CD14-positive monocyte (primary cell): ENCODE data around the gene PAM. TPM values are rescaled to one million over a fixed set of nuclear protein-coding genes. Genes with fewer than 3 reads are reported as not detected.

ENCODE experiments used
- DNase-seq, 3 donors: peaks; one replicate each; pipeline ENCODE4 v3.0.0-alpha.2; 2011 to 2022
- H2AFZ ChIP-seq: 2 replicates; pipeline ENCODE4 v1.6.0; 2012; ENCODE audit warnings: mild to moderate bottlenecking, low read depth, low read length, inconsistent platforms; ENCODE audit not compliant: insufficient read depth, poor library complexity, severe bottlenecking
- H3K27ac ChIP-seq, 2 donors: 1 replicate in 1 of 2; 2 replicates in 1 of 2; pipeline ENCODE4 v1.5.1; 2012 to 2013; ENCODE audit warnings: low read length in 2 of 2, control low read depth in 1 of 2, inconsistent platforms in 1 of 2, low read depth in 1 of 2, mild to moderate bottlenecking in 1 of 2
- H3K27me3 ChIP-seq, 2 donors: one replicate each; pipeline versions ENCODE4 v1.6.0 to v1.6.1; 2011 to 2013; ENCODE audit warnings: low read length in 2 of 2; ENCODE audit not compliant: control insufficient read depth in 2 of 2, insufficient read depth in 2 of 2
- H3K36me3 ChIP-seq, 2 donors: replicated peaks in 1 of 2; 1 replicate in 1 of 2; 2 replicates in 1 of 2; pipeline versions ENCODE4 v1.5.1 to v1.6.1; 2012 to 2013; ENCODE audit warnings: low read length in 2 of 2, control low read depth in 1 of 2, inconsistent platforms in 1 of 2, mild to moderate bottlenecking in 1 of 2; ENCODE audit not compliant: insufficient read depth in 2 of 2, control insufficient read depth in 1 of 2
- H3K4me1 ChIP-seq, 2 donors: 1 replicate in 1 of 2; 2 replicates in 1 of 2; pipeline versions ENCODE4 v1.5.1 to v1.6.1; 2012 to 2013; ENCODE audit warnings: low read length in 2 of 2, control low read depth in 1 of 2, inconsistent platforms in 1 of 2, mild to moderate bottlenecking in 1 of 2, moderate library complexity in 1 of 2; ENCODE audit not compliant: insufficient read depth in 2 of 2, control insufficient read depth in 1 of 2
- H3K4me2 ChIP-seq: replicated peaks from 2 replicates; pipeline ENCODE3; 2012; ENCODE audit warnings: low read length, moderate library complexity, mild to moderate bottlenecking; ENCODE audit not compliant: poor library complexity, severe bottlenecking; ENCODE audit errors: extremely low read depth
- H3K4me3 ChIP-seq, 3 experiments: fragments of 200-600 bp in 1 of 3; sonication (generic) in 1 of 3; replicated peaks in 1 of 3; 1 replicate in 2 of 3; 2 replicates in 1 of 3; pipeline ENCODE4 v1.5.1; 2011 to 2013; ENCODE audit warnings: low read length in 3 of 3, mild to moderate bottlenecking in 3 of 3, control low read depth in 2 of 3, low read depth in 2 of 3, inconsistent platforms in 1 of 3, moderate library complexity in 1 of 3
- H3K79me2 ChIP-seq: 2 replicates; pipeline ENCODE4 v1.6.0; 2012; ENCODE audit warnings: mild to moderate bottlenecking, control low read depth, inconsistent platforms, low read length, moderate library complexity; ENCODE audit not compliant: insufficient read depth
- H3K9ac ChIP-seq: 2 replicates; pipeline ENCODE4 v1.6.0; 2017; ENCODE audit warnings: low read length, mild to moderate bottlenecking; ENCODE audit not compliant: insufficient read depth, poor library complexity, severe bottlenecking
- H3K9me3 ChIP-seq, 2 donors: replicated peaks in 1 of 2; 1 replicate in 1 of 2; 2 replicates in 1 of 2; pipeline versions ENCODE4 v1.5.1 to v1.6.1; 2012 to 2013; ENCODE audit warnings: low read length in 2 of 2, control low read depth in 1 of 2; ENCODE audit not compliant: control insufficient read depth in 1 of 2, insufficient read depth in 1 of 2
- H4K20me1 ChIP-seq: 2 replicates; pipeline ENCODE4 v1.6.0; 2012; ENCODE audit warnings: mild to moderate bottlenecking, low read length, control low read depth, moderate library complexity; ENCODE audit not compliant: insufficient read depth
- H3K27ac Mint-ChIP-seq, 7 donors: one replicate each; pipeline ENCODE4 v1.8.0; 2020; ENCODE audit warnings: mild to moderate bottlenecking in 7 of 7, mixed read lengths in 7 of 7, moderate library complexity in 6 of 7, inconsistent platforms in 2 of 7
- H3K27me3 Mint-ChIP-seq, 3 donors: one replicate each; pipeline ENCODE4 v1.8.0; 2021 to 2022; ENCODE audit warnings: low read depth in 3 of 3, mild to moderate bottlenecking in 3 of 3, mixed read lengths in 3 of 3, moderate library complexity in 3 of 3, inconsistent platforms in 1 of 3
- H3K36me3 Mint-ChIP-seq, 2 donors: one replicate each; pipeline ENCODE4 v1.8.0; 2020; ENCODE audit warnings: mixed read lengths in 2 of 2, inconsistent platforms in 1 of 2, mild to moderate bottlenecking in 1 of 2
- H3K4me1 Mint-ChIP-seq: one replicate; pipeline ENCODE4 v1.8.0; 2020; ENCODE audit warnings: mild to moderate bottlenecking, mixed read lengths
- H3K4me3 Mint-ChIP-seq, 2 donors: one replicate each; pipeline ENCODE4 v1.8.0; 2020; ENCODE audit warnings: mild to moderate bottlenecking in 2 of 2, mixed read lengths in 2 of 2, moderate library complexity in 1 of 2
- H3K9me3 Mint-ChIP-seq, 7 donors: one replicate each; pipeline ENCODE4 v1.8.0; 2020 to 2022; ENCODE audit warnings: mixed read lengths in 7 of 7, mild to moderate bottlenecking in 6 of 7, moderate library complexity in 6 of 7, inconsistent platforms in 2 of 7
- CTCF ChIP-seq: fragments of 200-600 bp; IDR thresholded peaks from one replicate; pipeline ENCODE4 v1.8.0; 2022; ENCODE audit warnings: antibody characterized with exemption, mild to moderate bottlenecking
- WGBS: methylation state at CpG from one replicate; pipeline ENCODE4 v1.1.5; 2013; ENCODE audit warnings: missing lambda C conversion rate; ENCODE audit not compliant: insufficient coverage; 5-methylcytosine and 5-hydroxymethylcytosine counted together
- intact Hi-C, 2 donors: fragments of 100-400 bp; cut with micrococcal nuclease; formaldehyde crosslinking; loops; one replicate each; pipeline versions ENCODE4 v1.15.0 to v1.15.1; 2023
- polyA plus RNA-seq, 3 donors: library from polyadenylated mRNA; depleted of rRNA in 1 of 3; unstranded in 2 of 3; stranded (reverse) in 1 of 3; fragments of 300-500 nt in 2 of 3; fragments of >200 nt in 1 of 3; fragmentation: Illumina TruSeq in 2 of 3; gene quantifications; 1 replicate in 2 of 3; 2 replicates in 1 of 3; pipeline ENCODE4 v1.2.3, GENCODE V29; 2012 to 2021

Gene PAM
- polyA plus RNA-seq, 3 donors, result 11.8 to 27.4 (median 12.8) TPM

- 38% methylated on average over 2 of the region's 6 CpGs for WGBS
- Mint-ChIP-seq H3K36me3 (peaks cover 0 to 4% of the 10 kb centered on the region in 2 donors), H3K4me1 (peaks cover 27% of the 10 kb centered on the region), H3K9me3 (peaks cover 0 to 4% (median 0%) of the 10 kb centered on the region in 7 donors), H3K4me3 (peak overlapping the region in 1 of 2 donors; percentile 11), H3K27ac (peak overlapping the region in 4 of 7 donors; percentile 0 to 79 (median 28)), H3K27me3 (peaks cover 0 to 5% (median 1%) of the 10 kb centered on the region in 3 donors)
- intact Hi-C loops, result no loop called here
- peak overlapping the region; percentile 26 for H3K4me2 ChIP-seq
- H3K27ac ChIP-seq, result peak overlapping the region in 1 of 2 donors; percentile 30
- H3K4me1 ChIP-seq, result peaks cover 5 to 14% of the 10 kb centered on the region in 2 donors
- DNase-seq, result peak; percentile 23 to 41 (median 39)
- no peak overlapping the region for H3K4me3 ChIP-seq
- no peaks in the 10 kb centered on the region for H3K9me3 ChIP-seq
- H3K36me3 ChIP-seq, result no peaks in the 10 kb centered on the region
- H4K20me1 ChIP-seq, result no peaks in the 10 kb centered on the region
- H3K27me3 ChIP-seq, result no peaks in the 10 kb centered on the region
- no peak overlapping the region for H2AFZ ChIP-seq
- H3K79me2 ChIP-seq, result no peaks in the 10 kb centered on the region
- no peak overlapping the region for H3K9ac ChIP-seq
- TF ChIP-seq CTCF, result no peak
Observed at GRCh38 chr5:102802708-102803458, 47.8 kb downstream of the PAM start.

- no peak overlapping the region for H3K27ac Mint-ChIP-seq
- H3K4me1 Mint-ChIP-seq, result peaks cover 3% of the 10 kb centered on the region
- Histone ChIP-seq H3K9ac (no peak overlapping the region), H3K4me3 (no peak overlapping the region), H3K27ac (no peak overlapping the region), H2AFZ (no peak overlapping the region), H3K36me3 (no peaks in the 10 kb centered on the region), H3K27me3 (no peaks in the 10 kb centered on the region), H3K4me1 (peaks cover 0 to 2% of the 10 kb centered on the region in 2 donors), H3K4me2 (no peak overlapping the region), H3K79me2 (no peaks in the 10 kb centered on the region), H4K20me1 (no peaks in the 10 kb centered on the region), H3K9me3 (no peaks in the 10 kb centered on the region)
- no peak overlapping the region for H3K4me3 Mint-ChIP-seq
- no peak for DNase-seq
- peaks cover 0 to 4% (median 0%) of the 10 kb centered on the region in 3 donors for H3K27me3 Mint-ChIP-seq
- H3K9me3 Mint-ChIP-seq, result peaks cover 0 to 3% (median 0%) of the 10 kb centered on the region in 7 donors
- H3K36me3 Mint-ChIP-seq, result peaks cover 0 to 4% of the 10 kb centered on the region in 2 donors
- no peak for TF ChIP-seq CTCF
- intact Hi-C loops, result no loop called here
- WGBS, result no CpG with 5 or more reads among the region's 7 CpGs
Observed at GRCh38 chr5:102807878-102808502, 52.9 kb downstream of the PAM start.
